ENCODE results near the gene MRPL4. TPM values are rescaled to one million over a fixed set of nuclear protein-coding genes. Genes with fewer than 3 reads are reported as not detected.
"Not testable (repeated sequence)": the region's sequence is repeated elsewhere in the genome, so short reads cannot be mapped to it uniquely, and the experiment has no call there.

The MRPL4 gene
- polyA plus RNA-seq, 1 of the 3 experiments (the other 2 are of a cell fraction): 110 TPM

- Histone ChIP-seq H3K9me2 (no peaks in the 10 kb centered on the region), H4K20me1 (ENCODE audit: insufficient read depth) (no peaks in the 10 kb centered on the region), H3F3A (replicated peaks; ENCODE audit: insufficient read depth) (peaks cover 5% of the 10 kb centered on the region), H3K9ac (no peak overlapping the region), H3K4me1 (ENCODE audit: control insufficient read depth in 1 of 2, insufficient read depth in 2 of 2, low read depth in 1 of 2, low read length in 1 of 2) (no peaks in the 10 kb centered on the region), H3K79me2 (ENCODE audit: insufficient read depth) (no peaks in the 10 kb centered on the region), H3K4me3 (ENCODE audit: low read depth in 2 of 2, low read length in 1 of 2) (no peak overlapping the region), H3K9me3 (no peaks in the 10 kb centered on the region), H3K27ac (ENCODE audit: low read depth in 2 of 2, low read length in 1 of 2) (no peak overlapping the region), H3K4me2 (no peak overlapping the region), H3K27me3 (ENCODE audit: insufficient read depth) (no peaks in the 10 kb centered on the region), H2AFZ (ENCODE audit: low read depth) (no peak overlapping the region), H3K36me3 (replicated peaks in 1 of 2; ENCODE audit: control insufficient read depth in 1 of 2, insufficient read depth in 2 of 2, low read length in 1 of 2) (no peaks in the 10 kb centered on the region)
- POLR2A ChIA-PET: no interaction called here
- DNase-seq: no peak
- 91% methylated on average over 1 of the region's 1 CpG for WGBS (ENCODE audit: low lambda C conversion rate)
- CTCF ChIA-PET: interaction anchor here (1.2 to 4.9 kb wide), 6 partner anchors 9 to 110 kb away, joined by 3 to 38 read pairs (median 5); partner anchors contain the start of genes ICAM1, ICAM5 and RAVER1
- TF ChIP-seq REST (IDR thresholded peaks at IDR 0.05; ENCODE audit: low read depth, low read length) (no peak), RXRA (IDR thresholded peaks at IDR 0.05; ENCODE audit: borderline replicate concordance, low read depth) (no peak), JUND (IDR thresholded peaks at IDR 0.05) (no peak), TCF12 (IDR thresholded peaks at IDR 0.05) (no peak), MEF2A (IDR thresholded peaks at IDR 0.05; ENCODE audit: borderline replicate concordance, low read depth) (no peak), CHD2 (IDR thresholded peaks at IDR 0.05; ENCODE audit: low read length, partially characterized antibody) (no peak), SMC3 (IDR thresholded peaks at IDR 0.05; ENCODE audit: low read depth, low read length) (no peak), MXI1 (IDR thresholded peaks at IDR 0.05; ENCODE audit: low read depth, low read length) (no peak), FOXM1 (IDR thresholded peaks at IDR 0.05; ENCODE audit: low read depth) (no peak), RCOR1 (IDR thresholded peaks at IDR 0.05; ENCODE audit: low read length) (no peak), FOXJ3 (CRISPR knock-in tag; IDR thresholded peaks at IDR 0.05) (no peak), USF2 (IDR thresholded peaks at IDR 0.05; ENCODE audit: borderline replicate concordance, low read depth, low read length) (no peak)
These were observed 26.9 kb downstream of the MRPL4 start for GRCh38 chr19:10278935-10279334.

- no peaks in the 10 kb centered on the region for H3K9me3 ChIP-seq
- H3K4me1 ChIP-seq (ENCODE audit: control insufficient read depth in 1 of 2, insufficient read depth in 2 of 2, low read depth in 1 of 2, low read length in 1 of 2): no peaks in the 10 kb centered on the region
- 89% methylated on average over 5 of the region's 5 CpGs for WGBS (ENCODE audit: low lambda C conversion rate)
- H3K27ac ChIP-seq (ENCODE audit: low read depth in 2 of 2, low read length in 1 of 2): no peak overlapping the region
- POLR2A ChIA-PET: no interaction called here
- H3K27me3 ChIP-seq (ENCODE audit: insufficient read depth): no peaks in the 10 kb centered on the region
- CTCF ChIA-PET: interaction anchor here (0.6 to 4.9 kb wide), 8 partner anchors 10 to 754 kb away, joined by 3 to 38 read pairs (median 4); partner anchors contain the start of genes ICAM1, ICAM5 and RAVER1
- TF ChIP-seq TEAD4 (IDR thresholded peaks at IDR 0.05; ENCODE audit: borderline replicate concordance, insufficient read depth) (no peak), ZBTB33 (IDR thresholded peaks at IDR 0.05; ENCODE audit: borderline replicate concordance, low read depth) (no peak), FOSL2 (IDR thresholded peaks at IDR 0.05; ENCODE audit: borderline replicate concordance, low read depth) (no peak), SIN3A (IDR thresholded peaks at IDR 0.05; ENCODE audit: borderline replicate concordance, low read depth, low read length) (no peak)
- peaks cover 5% of the 10 kb centered on the region for H3F3A ChIP-seq (replicated peaks; ENCODE audit: insufficient read depth)
- DNase-seq: no peak
- no peaks in the 10 kb centered on the region for H4K20me1 ChIP-seq (ENCODE audit: insufficient read depth)
- no peaks in the 10 kb centered on the region for H3K36me3 ChIP-seq (replicated peaks in 1 of 2; ENCODE audit: control insufficient read depth in 1 of 2, insufficient read depth in 2 of 2, low read length in 1 of 2)
- no peak overlapping the region for H3K9ac ChIP-seq
- no peak overlapping the region for H3K4me2 ChIP-seq
- H3K9me2 ChIP-seq: no peaks in the 10 kb centered on the region
- no peak overlapping the region for H2AFZ ChIP-seq (ENCODE audit: low read depth)
- H3K79me2 ChIP-seq (ENCODE audit: insufficient read depth): no peaks in the 10 kb centered on the region
- no peak overlapping the region for H3K4me3 ChIP-seq (ENCODE audit: low read depth in 2 of 2, low read length in 1 of 2)
These were observed 27.9 kb downstream of the MRPL4 start for GRCh38 chr19:10279737-10280442.

- H3K36me3 ChIP-seq (replicated peaks in 1 of 2; ENCODE audit: control insufficient read depth in 1 of 2, insufficient read depth in 2 of 2, low read length in 1 of 2); H4K20me1 ChIP-seq (ENCODE audit: insufficient read depth); DNase-seq; H3K4me2 ChIP-seq; H3K9ac ChIP-seq; H2AFZ ChIP-seq (ENCODE audit: low read depth); H3K4me3 ChIP-seq (ENCODE audit: low read depth in 2 of 2, low read length in 1 of 2); H3K9me2 ChIP-seq; H3K79me2 ChIP-seq (ENCODE audit: insufficient read depth); POLR2A ChIA-PET; H3K4me1 ChIP-seq (ENCODE audit: control insufficient read depth in 1 of 2, insufficient read depth in 2 of 2, low read depth in 1 of 2, low read length in 1 of 2); H3K27me3 ChIP-seq (ENCODE audit: insufficient read depth); H3K9me3 ChIP-seq; H3F3A ChIP-seq (replicated peaks; ENCODE audit: insufficient read depth); H3K27ac ChIP-seq (ENCODE audit: low read depth in 2 of 2, low read length in 1 of 2): not testable (repeated sequence)
- 76% methylated on average over 5 of the region's 5 CpGs for WGBS (ENCODE audit: low lambda C conversion rate)
- CTCF ChIA-PET: interaction anchor here (2.0 to 4.9 kb wide), 2 partner anchors 12 to 107 kb away, joined by 5 to 38 read pairs; partner anchors contain the start of gene ICAM1
These were observed 30.0 kb downstream of the MRPL4 start for GRCh38 chr19:10282043-10282442.
